ENCODE measurements around the gene ECEL1. TPM values are rescaled to one million over a fixed set of nuclear protein-coding genes. Genes with fewer than 3 reads are reported as not detected.

The ECEL1 gene
- total and polyA plus RNA-seq, 2 experiments from 2014 or later: 6.7 to 17.5 TPM

DNA sequence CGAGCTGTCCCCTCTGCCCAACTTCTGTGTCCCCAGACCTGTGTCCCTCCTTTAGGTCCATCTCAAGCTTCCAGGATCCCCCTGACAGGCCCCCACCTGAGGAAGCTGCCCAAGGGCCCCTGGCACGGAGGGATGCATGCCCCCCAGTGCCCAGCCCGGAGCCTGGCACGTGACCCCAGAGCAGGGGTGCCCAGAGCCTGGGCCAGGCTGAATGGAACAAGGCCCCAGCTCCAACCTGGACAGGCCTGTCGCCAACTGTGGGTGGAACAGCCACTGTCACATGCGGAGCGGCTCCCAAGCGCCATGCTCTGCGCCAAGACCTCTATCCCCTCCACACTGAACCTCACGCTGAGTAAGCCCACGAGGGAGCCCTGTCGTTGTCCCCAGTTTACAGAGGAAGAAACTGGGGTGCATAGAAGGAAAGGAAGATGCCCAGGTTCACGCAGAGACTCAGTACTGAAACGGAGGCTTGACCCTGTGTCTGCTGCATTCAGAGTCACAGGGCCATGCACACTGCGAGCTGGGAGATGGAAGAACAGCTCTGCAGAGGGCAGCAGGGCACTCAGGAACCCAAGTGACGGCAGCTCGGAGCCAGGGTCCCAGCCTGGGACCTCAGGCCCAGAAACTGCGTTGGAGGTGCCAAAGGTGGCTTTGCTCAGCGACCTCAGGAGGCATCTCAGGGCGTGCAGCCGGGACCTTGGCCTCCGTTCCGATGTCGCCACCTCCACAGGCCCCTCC is 5.5 kb upstream of the ECEL1 start (continued):
- TF ChIP-seq, protein P1, sequence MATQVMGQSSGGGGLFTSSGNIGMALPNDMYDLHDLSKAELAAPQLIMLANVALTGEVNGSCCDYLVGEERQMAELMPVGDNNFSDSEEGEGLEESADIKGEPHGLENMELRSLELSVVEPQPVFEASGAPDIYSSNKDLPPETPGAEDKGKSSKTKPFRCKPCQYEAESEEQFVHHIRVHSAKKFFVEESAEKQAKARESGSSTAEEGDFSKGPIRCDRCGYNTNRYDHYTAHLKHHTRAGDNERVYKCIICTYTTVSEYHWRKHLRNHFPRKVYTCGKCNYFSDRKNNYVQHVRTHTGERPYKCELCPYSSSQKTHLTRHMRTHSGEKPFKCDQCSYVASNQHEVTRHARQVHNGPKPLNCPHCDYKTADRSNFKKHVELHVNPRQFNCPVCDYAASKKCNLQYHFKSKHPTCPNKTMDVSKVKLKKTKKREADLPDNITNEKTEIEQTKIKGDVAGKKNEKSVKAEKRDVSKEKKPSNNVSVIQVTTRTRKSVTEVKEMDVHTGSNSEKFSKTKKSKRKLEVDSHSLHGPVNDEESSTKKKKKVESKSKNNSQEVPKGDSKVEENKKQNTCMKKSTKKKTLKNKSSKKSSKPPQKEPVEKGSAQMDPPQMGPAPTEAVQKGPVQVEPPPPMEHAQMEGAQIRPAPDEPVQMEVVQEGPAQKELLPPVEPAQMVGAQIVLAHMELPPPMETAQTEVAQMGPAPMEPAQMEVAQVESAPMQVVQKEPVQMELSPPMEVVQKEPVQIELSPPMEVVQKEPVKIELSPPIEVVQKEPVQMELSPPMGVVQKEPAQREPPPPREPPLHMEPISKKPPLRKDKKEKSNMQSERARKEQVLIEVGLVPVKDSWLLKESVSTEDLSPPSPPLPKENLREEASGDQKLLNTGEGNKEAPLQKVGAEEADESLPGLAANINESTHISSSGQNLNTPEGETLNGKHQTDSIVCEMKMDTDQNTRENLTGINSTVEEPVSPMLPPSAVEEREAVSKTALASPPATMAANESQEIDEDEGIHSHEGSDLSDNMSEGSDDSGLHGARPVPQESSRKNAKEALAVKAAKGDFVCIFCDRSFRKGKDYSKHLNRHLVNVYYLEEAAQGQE (IDR thresholded peaks at IDR 0.05; ENCODE audit: unreplicated experiment): no peak
- no peak for TF ChIP-seq ZNF114 (CRISPR knock-in tag; IDR thresholded peaks at IDR 0.05)
- no peak for TF ChIP-seq STAT1 (IDR thresholded peaks at IDR 0.05; ENCODE audit: unreplicated experiment)
- no peak for TF ChIP-seq EZH2 (IDR thresholded peaks at IDR 0.05; ENCODE audit: low read depth, unreplicated experiment)
- TF ChIP-seq EZH2phosphoT487 (IDR thresholded peaks at IDR 0.05; ENCODE audit: unreplicated experiment): no peak

DNA sequence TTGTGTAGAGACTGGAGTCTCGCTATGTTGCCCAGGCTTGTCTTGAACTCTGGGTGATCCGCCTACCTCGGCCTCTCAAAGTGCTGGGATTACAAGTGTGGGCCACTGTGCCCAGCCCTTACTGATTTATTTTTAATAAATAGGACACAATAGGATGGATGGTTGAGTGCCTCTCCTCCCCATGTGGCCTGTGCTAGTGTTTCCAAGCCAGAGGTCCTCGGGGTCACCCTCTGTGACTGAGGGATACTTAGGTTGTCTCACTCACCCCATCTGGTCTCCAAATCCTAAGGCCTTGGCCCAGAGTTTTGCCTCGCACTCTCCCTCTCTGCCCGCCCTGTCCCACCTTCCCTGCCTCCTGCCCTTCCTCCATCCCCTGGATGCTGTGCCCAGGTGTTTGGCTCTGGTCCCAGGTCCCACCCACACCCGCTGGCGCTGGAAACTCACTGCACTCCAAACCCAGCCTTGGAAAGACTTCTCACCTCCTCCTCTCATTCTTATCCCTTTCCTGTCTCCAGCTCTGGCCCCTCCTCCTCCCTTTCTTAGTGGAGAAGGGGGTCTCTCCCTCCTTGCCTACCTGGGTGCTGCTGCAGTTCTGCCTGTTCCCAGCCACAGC is 4.7 kb upstream of the ECEL1 start:
- Histone ChIP-seq H3K4me2 (no peak overlapping the region), H3K36me3 (ENCODE audit: insufficient read depth) (no peaks in the 10 kb centered on the region), H3K9me2 (ENCODE audit: insufficient read depth) (no peaks in the 10 kb centered on the region), H3K79me2 (replicated peaks; ENCODE audit: insufficient read depth) (no peaks in the 10 kb centered on the region), H3F3A (replicated peaks; ENCODE audit: low read depth) (0 out of 2 replicates have a peak, but pooled peaks cover 5% of the 10 kb centered on the region), H3K27me3 (ENCODE audit: insufficient read depth) (peaks cover 26% of the 10 kb centered on the region), H4K20me1 (replicated peaks; ENCODE audit: insufficient read depth) (no peaks in the 10 kb centered on the region), H2AFZ (no peak overlapping the region), H3K27ac (ENCODE audit: low read depth) (no peak overlapping the region), H3K4me1 (ENCODE audit: insufficient read depth) (peaks cover 19% of the 10 kb centered on the region), H3K4me3 (no peak overlapping the region)
- peaks cover 40% of the 10 kb centered on the region for H3K27me3 Mint-ChIP-seq (ENCODE audit: insufficient read depth, low read depth, poor library complexity)
- ATAC-seq (no peak), DNase-seq (ENCODE audit: low spot score) (no peak)
- H3K4me1 Mint-ChIP-seq: peaks cover 35% of the 10 kb centered on the region
- no peaks in the 10 kb centered on the region for H3K9me3 Mint-ChIP-seq
- TF ChIP-seq, protein P2, sequence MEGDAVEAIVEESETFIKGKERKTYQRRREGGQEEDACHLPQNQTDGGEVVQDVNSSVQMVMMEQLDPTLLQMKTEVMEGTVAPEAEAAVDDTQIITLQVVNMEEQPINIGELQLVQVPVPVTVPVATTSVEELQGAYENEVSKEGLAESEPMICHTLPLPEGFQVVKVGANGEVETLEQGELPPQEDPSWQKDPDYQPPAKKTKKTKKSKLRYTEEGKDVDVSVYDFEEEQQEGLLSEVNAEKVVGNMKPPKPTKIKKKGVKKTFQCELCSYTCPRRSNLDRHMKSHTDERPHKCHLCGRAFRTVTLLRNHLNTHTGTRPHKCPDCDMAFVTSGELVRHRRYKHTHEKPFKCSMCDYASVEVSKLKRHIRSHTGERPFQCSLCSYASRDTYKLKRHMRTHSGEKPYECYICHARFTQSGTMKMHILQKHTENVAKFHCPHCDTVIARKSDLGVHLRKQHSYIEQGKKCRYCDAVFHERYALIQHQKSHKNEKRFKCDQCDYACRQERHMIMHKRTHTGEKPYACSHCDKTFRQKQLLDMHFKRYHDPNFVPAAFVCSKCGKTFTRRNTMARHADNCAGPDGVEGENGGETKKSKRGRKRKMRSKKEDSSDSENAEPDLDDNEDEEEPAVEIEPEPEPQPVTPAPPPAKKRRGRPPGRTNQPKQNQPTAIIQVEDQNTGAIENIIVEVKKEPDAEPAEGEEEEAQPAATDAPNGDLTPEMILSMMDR (conservative IDR thresholded peaks at IDR 0.05; ENCODE audit: low read depth in 2 of 2): no peak
- TF ChIP-seq, protein P3, sequence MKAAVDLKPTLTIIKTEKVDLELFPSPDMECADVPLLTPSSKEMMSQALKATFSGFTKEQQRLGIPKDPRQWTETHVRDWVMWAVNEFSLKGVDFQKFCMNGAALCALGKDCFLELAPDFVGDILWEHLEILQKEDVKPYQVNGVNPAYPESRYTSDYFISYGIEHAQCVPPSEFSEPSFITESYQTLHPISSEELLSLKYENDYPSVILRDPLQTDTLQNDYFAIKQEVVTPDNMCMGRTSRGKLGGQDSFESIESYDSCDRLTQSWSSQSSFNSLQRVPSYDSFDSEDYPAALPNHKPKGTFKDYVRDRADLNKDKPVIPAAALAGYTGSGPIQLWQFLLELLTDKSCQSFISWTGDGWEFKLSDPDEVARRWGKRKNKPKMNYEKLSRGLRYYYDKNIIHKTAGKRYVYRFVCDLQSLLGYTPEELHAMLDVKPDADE (IDR thresholded peaks at IDR 0.05): no peak
- TF ChIP-seq NANOG (IDR thresholded peaks at IDR 0.05; ENCODE audit: borderline replicate concordance) (no peak), JUNB (IDR thresholded peaks at IDR 0.05; ENCODE audit: unreplicated experiment) (no peak), EZH2 (IDR thresholded peaks at IDR 0.05; ENCODE audit: low read depth, unreplicated experiment) (no peak), POLR2AphosphoS5 (IDR thresholded peaks at IDR 0.05; ENCODE audit: low read depth) (no peak)
- H3K36me3 Mint-ChIP-seq (ENCODE audit: low read depth): no peaks in the 10 kb centered on the region; the same call in 2 of the 3 replicates
- H3K4me3 Mint-ChIP-seq: no peak overlapping the region
- H3K27ac Mint-ChIP-seq: no peak overlapping the region
